GM18505 (cell line): ENCODE measurements around the gene STK11.
A peak's percentile ranks its signal among the peaks of the same experiment; 100 is the strongest.
"Not testable (repeated sequence)": the region's sequence is repeated elsewhere in the genome, so short reads cannot be mapped to it uniquely, and the experiment has no call there.

ENCODE experiments used
- ATAC-seq: cut with Tn5 transposase; IDR thresholded peaks from one replicate; pipeline ENCODE4 v1.9.1; 2021; ENCODE audit not compliant: unreplicated experiment
- POLR2A ChIP-seq: IDR thresholded peaks from 4 replicates; pipeline ENCODE4 v1.6.1; 2011; ENCODE audit warnings: borderline replicate concordance; ENCODE audit not compliant: insufficient read depth, insufficient read length; ENCODE audit errors: extremely low read depth

Gene STK11

DNA sequence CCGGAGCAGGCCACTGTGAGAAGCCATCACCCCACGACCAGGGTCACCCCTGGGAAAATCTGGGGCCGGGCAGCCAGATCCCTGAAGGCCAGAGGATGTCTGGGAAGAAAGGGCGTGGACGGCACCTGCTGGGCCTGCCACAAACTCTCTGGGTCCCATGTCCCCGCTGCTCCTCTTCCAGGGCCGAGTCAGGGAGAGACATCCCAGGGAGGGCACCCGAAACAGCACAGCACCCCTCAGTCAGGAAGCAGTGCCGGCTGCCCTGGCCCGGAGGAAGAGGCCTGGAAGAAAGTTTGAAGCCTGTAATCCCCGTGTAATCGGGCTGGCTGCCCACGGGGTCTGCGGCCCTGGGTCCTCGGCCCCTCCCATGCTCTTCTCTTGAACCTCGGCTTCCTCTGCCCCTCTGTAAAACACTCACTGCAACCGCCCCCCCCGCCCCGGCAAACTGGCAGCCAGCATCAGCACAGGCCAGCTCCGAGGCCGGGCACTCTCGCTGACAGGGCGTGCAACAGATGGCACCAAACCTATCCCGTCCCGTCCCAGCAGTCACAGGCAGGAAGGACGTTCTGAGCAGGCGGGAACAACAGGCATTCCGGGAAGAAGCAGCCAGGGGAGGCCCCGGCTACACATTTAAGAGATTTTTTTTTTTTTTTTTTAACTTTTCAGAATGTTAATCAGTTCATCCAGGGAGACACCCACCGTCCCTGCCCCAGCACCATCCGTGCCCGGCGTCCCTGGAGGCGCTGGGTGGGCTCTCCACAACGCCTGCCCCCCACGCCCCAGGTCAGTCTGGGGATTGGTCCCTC, 33.0 kb upstream of the STK11 start:
- no peak for ATAC-seq
- TF ChIP-seq POLR2A = no peak

GRCh38 chr19:1173159-1173844, 32.3 kb upstream of the STK11 start:
- no peak for TF ChIP-seq POLR2A
- ATAC-seq = no peak

- ATAC-seq = peak; percentile 58
- TF ChIP-seq POLR2A = peak; percentile 95
These were observed 31.5 kb upstream of the STK11 start, which contains the start of gene SBNO2 for GRCh38 chr19:1173845-1174809. Gene SBNO2 (minus strand): TSS chr19:1174268. CDS start chr19:1154276, 19,992 bp downstream.

DNA sequence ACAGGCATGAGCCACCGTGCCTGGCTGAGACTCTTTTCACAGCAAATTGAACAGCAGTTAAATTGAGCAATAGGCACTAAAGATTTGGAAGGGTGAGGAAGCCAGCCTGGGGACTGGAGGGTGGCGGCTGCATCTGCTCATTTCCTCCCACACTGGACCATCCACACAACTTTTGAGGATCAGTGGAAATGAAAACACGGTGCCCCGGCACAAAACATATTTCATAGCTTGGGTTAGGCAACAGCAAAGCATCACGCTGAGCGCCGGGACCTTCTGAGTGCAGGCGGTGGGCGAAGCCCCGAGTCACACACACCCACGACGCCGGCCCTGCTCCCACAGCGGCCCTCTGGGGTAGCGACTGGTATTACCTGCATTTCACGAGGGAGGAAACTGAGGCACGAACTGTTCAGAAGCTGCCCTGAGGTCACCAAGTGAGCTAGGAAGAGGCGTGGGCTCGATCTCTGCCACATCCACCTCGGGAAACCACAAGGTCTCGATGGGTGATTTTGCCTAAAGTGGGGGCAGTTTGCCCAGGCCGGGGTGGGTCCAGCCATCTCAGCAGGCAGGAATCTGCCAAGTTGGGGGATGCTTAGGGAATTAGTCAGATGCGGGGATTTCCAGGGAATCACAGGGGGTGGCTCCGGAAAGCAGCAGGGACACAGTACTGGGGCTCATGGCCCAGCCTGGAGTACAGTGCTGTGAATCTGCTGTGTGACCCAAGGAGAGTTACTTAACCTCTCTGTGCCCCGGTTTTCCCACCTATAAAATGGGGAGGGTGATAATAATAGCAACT, 28.1 kb upstream of the STK11 start:
- ATAC-seq = no peak
- no peak for TF ChIP-seq POLR2A

DNA sequence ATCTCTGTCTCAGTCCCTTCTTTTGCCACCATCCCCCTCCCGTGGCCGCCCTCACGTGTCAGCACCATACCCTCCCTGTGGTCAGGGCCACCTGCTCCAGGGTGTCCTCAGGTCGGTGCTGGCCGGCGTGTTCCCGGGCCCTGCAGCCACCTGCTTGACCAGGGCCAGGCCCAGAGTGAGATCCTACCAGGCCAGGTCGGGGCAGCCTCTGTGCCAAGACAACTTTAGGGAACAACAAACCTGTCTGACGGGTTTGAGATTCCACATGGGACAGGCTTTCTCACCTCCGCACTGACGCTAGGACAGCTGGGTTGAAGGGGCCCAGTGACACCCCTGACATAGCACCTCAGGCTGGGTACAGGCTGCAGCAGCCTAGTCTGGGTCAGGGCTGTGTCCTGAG, 24.0 kb upstream of the STK11 start:
- TF ChIP-seq POLR2A = no peak
- ATAC-seq = no peak

- no peak for TF ChIP-seq POLR2A
- ATAC-seq = no peak
These were observed 23.5 kb upstream of the STK11 start for GRCh38 chr19:1182068-1182467.

GRCh38 chr19:1182727-1183126, 22.9 kb upstream of the STK11 start:
- no peak for ATAC-seq
- TF ChIP-seq POLR2A = no peak

GRCh38 chr19:1183543-1184172, 21.9 kb upstream of the STK11 start:
- no peak for TF ChIP-seq POLR2A
- ATAC-seq = no peak

DNA sequence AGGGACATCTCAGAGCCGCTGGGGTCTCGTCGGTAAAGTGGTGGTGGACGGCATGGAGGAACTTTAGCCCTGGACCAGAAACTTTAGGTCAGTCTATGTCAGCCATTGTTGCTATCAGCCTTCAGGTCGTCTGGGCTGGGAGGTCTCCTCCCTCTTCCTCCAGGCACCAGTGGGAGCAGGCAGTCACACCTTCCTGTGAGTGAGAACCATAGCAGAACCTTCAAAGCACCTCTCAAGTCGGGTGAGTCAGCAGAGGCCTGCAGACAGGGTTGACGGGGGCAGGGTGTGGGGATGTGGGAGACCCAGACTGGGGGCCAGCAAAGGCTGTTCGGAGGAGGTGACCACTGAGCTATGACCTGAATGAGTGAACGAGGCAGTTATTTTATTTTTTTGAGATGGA, 16.2 kb upstream of the STK11 start:
- ATAC-seq = no peak
- TF ChIP-seq POLR2A = no peak

DNA sequence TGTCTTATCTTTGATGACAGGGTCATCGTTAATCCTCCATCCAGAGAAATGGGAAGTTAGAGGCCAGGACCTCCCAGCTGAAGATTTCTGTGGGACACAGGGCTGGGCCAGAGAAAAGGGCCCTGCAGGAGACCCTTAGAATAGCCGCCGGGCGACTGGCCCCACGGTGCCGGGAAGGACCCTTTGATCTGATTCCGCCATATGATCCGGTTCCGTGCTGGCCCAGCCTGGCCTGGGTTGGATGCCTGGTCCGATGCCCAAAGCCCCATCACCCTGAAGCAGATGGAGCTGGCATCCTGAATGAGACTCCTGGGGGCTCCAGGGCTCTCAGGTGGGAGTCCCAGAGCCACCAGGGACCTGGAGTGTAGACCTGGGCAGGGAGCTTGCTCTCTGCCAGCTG, 6.0 kb upstream of the STK11 start:
- TF ChIP-seq POLR2A = no peak
- no peak for ATAC-seq

- not testable (repeated sequence) for ATAC-seq
These were observed 5.0 kb upstream of the STK11 start for GRCh38 chr19:1200614-1201013.
